Activated T-cell treated with anti-CD3 and anti-CD28 coated beads for 24 hours (primary cell): ENCODE results near the gene MRPL19.

Experiments used
- DNase-seq: peaks from one replicate; pipeline ENCODE4 v3.0.0-alpha.2; 2020; ENCODE audit warnings: low read depth

MRPL19 gene

GRCh38 chr2:75646583-75647425, at the start of gene MRPL19:
TSS of gene MRPL19 (plus strand) at chr2:75646783. CDS start at chr2:75646808, 25 bp downstream.
- DNase-seq: peak; percentile 71

GRCh38 chr2:75596784-75597183, 49.8 kb upstream of the MRPL19 start:
- no peak for DNase-seq

- DNase-seq: no peak
Measured at GRCh38 chr2:75597949-75598348, 48.6 kb upstream of the MRPL19 start.

- DNase-seq: no peak
Measured at GRCh38 chr2:75598589-75599155, 47.9 kb upstream of the MRPL19 start.

GRCh38 chr2:75600461-75601011, 46.0 kb upstream of the MRPL19 start:
- no peak for DNase-seq

GRCh38 chr2:75602724-75603342, 43.8 kb upstream of the MRPL19 start:
- no peak for DNase-seq

GRCh38 chr2:75603477-75603876, 43.1 kb upstream of the MRPL19 start:
- DNase-seq: no peak

GRCh38 chr2:75604484-75604883, 42.1 kb upstream of the MRPL19 start:
- no peak for DNase-seq

GRCh38 chr2:75605770-75606529, 40.6 kb upstream of the MRPL19 start:
- DNase-seq: no peak

- DNase-seq: no peak
Measured at GRCh38 chr2:75606761-75607399, 39.7 kb upstream of the MRPL19 start.

- DNase-seq: no peak
Measured at GRCh38 chr2:75607400-75607798, 39.2 kb upstream of the MRPL19 start.

GRCh38 chr2:75607988-75608683, 38.4 kb upstream of the MRPL19 start:
- no peak for DNase-seq

- peak; percentile 28 for DNase-seq
Measured at GRCh38 chr2:75608684-75609333, 37.8 kb upstream of the MRPL19 start.

- no peak for DNase-seq
Measured at GRCh38 chr2:75609334-75609689, 37.3 kb upstream of the MRPL19 start.

- no peak for DNase-seq
Measured at GRCh38 chr2:75609937-75610508, 36.6 kb upstream of the MRPL19 start.

- no peak for DNase-seq
Measured at GRCh38 chr2:75610671-75611070, 35.9 kb upstream of the MRPL19 start.

- no peak for DNase-seq
Measured at GRCh38 chr2:75612108-75612861, 34.3 kb upstream of the MRPL19 start.

- no peak for DNase-seq
Measured at GRCh38 chr2:75612862-75613243, 33.7 kb upstream of the MRPL19 start.

- DNase-seq: no peak
Measured at GRCh38 chr2:75614162-75614651, 32.4 kb upstream of the MRPL19 start.
